H1 (cell line): ENCODE results near the gene GNGT2. TPM values are rescaled to one million over a fixed set of nuclear protein-coding genes. Genes with fewer than 3 reads are reported as not detected.

Experiments
- ATF3 ChIP-seq: IDR thresholded peaks from 2 replicates; pipeline ENCODE4 v1.6.1; 2011; ENCODE audit warnings: low read depth, mild to moderate bottlenecking, low read length; ENCODE audit not compliant: insufficient read depth
- CBX8 ChIP-seq: fragments of 300-800, 300-1000 bp; sonication (generic); IDR thresholded peaks from 2 replicates; pipeline ENCODE4 v1.7.1; 2016; ENCODE audit warnings: low read depth, low read length, borderline replicate concordance
- CHD2 ChIP-seq: IDR thresholded peaks from 2 replicates; pipeline ENCODE4 v1.6.1; 2012; ENCODE audit warnings: low read length, improper control_type of control experiment
- CTCF ChIP-seq, 3 experiments: IDR thresholded peaks; 1 replicate in 2 of 3; 2 replicates in 1 of 3; pipeline versions ENCODE4 v1.5.1 to v1.6.1; 2011; ENCODE audit warnings: low read length in 3 of 3, mild to moderate bottlenecking in 3 of 3, inconsistent platforms in 2 of 3, low read depth in 1 of 3, moderate library complexity in 1 of 3; ENCODE audit not compliant: insufficient read depth in 1 of 3; ENCODE audit errors: control extremely low read depth in 1 of 3
- PHF8 ChIP-seq: fragments of 200-600 bp; sonication (generic); conservative IDR thresholded peaks from 2 replicates; pipeline ENCODE4 v1.7.1; 2012; ENCODE audit warnings: low read depth, mild to moderate bottlenecking, inconsistent platforms, low read length, moderate library complexity
- SIX5 ChIP-seq: IDR thresholded peaks from 2 replicates; pipeline ENCODE4 v1.6.1; 2011; ENCODE audit warnings: mild to moderate bottlenecking, low read depth, low read length
- SP1 ChIP-seq: IDR thresholded peaks from 2 replicates; pipeline ENCODE4 v1.6.1; 2011; ENCODE audit warnings: low read depth, low read length
- polyA plus RNA-seq, 7 experiments: library from polyadenylated mRNA; depleted of rRNA in 3 of 7; stranded (reverse) in 5 of 7; unstranded in 2 of 7; fragments of >200 nt in 5 of 7; fragments of 200-250 nt in 2 of 7; gene quantifications; 1 replicate in 5 of 7; 2 replicates in 1 of 7; 4 replicates in 1 of 7; pipeline versions ENCODE4 v1.2.1 to v1.2.3, GENCODE V29; 2011 to 2013; ENCODE audit warnings: missing spikeins in 2 of 7, mixed read lengths in 2 of 7
- total RNA-seq: library from RNA; stranded (reverse); fragmentation: NEBNext Ultra II Directional; extraction: Animal tissue kit (Norgen Biotek cat#: 25700); gene quantifications from 2 replicates; pipeline ENCODE4 v1.2.1, GENCODE V29; 2021

GNGT2 gene
- total and polyA plus RNA-seq, 2 of the 8 experiments (the other 6 are each of a cell fraction or from before 2014, with no cell fraction given): 1.3 to 1.4 TPM

GRCh38 chr17:49252148-49252695 lies 41.8 kb upstream of the GNGT2 start (continued):
- TF ChIP-seq CTCF (IDR thresholded peaks at IDR 0.05; ENCODE audit: control extremely low read depth in 1 of 3, insufficient read depth in 1 of 3, low read depth in 1 of 3, low read length in 3 of 3) (no peak), CBX8 (no peak), ATF3 (no peak), SP1 (no peak), PHF8 (no peak), SIX5 (no peak), CHD2 (no peak)
